ENCODE results near the gene DMD.

Gene DMD

GRCh38 chrX:32687379-32687778, 524.0 kb downstream of the DMD start:
- Histone ChIP-seq H3K4me3 (ENCODE audit: low read depth, low read length) (no peak overlapping the region), H2AFZ (ENCODE audit: low read length, unreplicated experiment) (no peak overlapping the region), H3K4me1 (ENCODE audit: control insufficient read depth, insufficient read depth, low read length, unreplicated experiment) (no peaks in the 10 kb centered on the region), H3K27ac (ENCODE audit: low read depth, low read length) (no peak overlapping the region), H3K36me3 (ENCODE audit: insufficient read depth, low read length) (no peaks in the 10 kb centered on the region), H3K27me3 (ENCODE audit: insufficient read depth, low read length) (no peaks in the 10 kb centered on the region), H3K79me2 (ENCODE audit: control insufficient read depth, insufficient read depth, low read length, unreplicated experiment) (no peaks in the 10 kb centered on the region)

DNA sequence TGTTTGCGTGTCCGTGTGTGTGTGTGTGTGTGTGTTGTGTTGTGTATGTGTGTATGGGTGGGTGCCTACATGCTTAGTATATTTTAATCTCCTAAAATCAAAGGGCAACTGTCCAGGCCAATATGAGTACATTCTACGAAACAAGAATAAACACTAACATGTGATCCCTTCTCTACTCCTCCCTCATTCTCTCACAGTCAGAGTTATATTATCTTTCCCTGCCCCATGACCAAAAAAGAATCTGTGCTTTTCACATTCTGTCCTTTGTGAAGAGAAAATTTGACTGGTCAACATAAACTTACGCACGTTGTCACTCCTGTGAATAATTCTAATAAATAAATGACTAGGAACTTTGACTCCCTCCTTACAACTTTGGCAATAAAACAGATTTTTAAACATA, 532.9 kb downstream of the DMD start:
- H3K27ac ChIP-seq (ENCODE audit: low read depth, low read length): no peak overlapping the region
- H3K4me1 ChIP-seq (ENCODE audit: control insufficient read depth, insufficient read depth, low read length, unreplicated experiment): no peaks in the 10 kb centered on the region
- no peak overlapping the region for H3K4me3 ChIP-seq (ENCODE audit: low read depth, low read length)
- no peaks in the 10 kb centered on the region for H3K36me3 ChIP-seq (ENCODE audit: insufficient read depth, low read length)
- no peaks in the 10 kb centered on the region for H3K79me2 ChIP-seq (ENCODE audit: control insufficient read depth, insufficient read depth, low read length, unreplicated experiment)
- H3K27me3 ChIP-seq (ENCODE audit: insufficient read depth, low read length): no peaks in the 10 kb centered on the region
- H2AFZ ChIP-seq (ENCODE audit: low read length, unreplicated experiment): no peak overlapping the region

GRCh38 chrX:32673193-32673592, 538.2 kb downstream of the DMD start:
- no peaks in the 10 kb centered on the region for H3K36me3 ChIP-seq (ENCODE audit: insufficient read depth, low read length)
- no peaks in the 10 kb centered on the region for H3K4me1 ChIP-seq (ENCODE audit: control insufficient read depth, insufficient read depth, low read length, unreplicated experiment)
- no peak overlapping the region for H3K27ac ChIP-seq (ENCODE audit: low read depth, low read length)
- H3K4me3 ChIP-seq (ENCODE audit: low read depth, low read length): no peak overlapping the region
- no peaks in the 10 kb centered on the region for H3K79me2 ChIP-seq (ENCODE audit: control insufficient read depth, insufficient read depth, low read length, unreplicated experiment)
- no peaks in the 10 kb centered on the region for H3K27me3 ChIP-seq (ENCODE audit: insufficient read depth, low read length)
- H2AFZ ChIP-seq (ENCODE audit: low read length, unreplicated experiment): peak overlapping the region; percentile 38

- Histone ChIP-seq H3K79me2 (ENCODE audit: control insufficient read depth, insufficient read depth, low read length, unreplicated experiment) (no peaks in the 10 kb centered on the region), H2AFZ (ENCODE audit: low read length, unreplicated experiment) (no peak overlapping the region)
Observed at GRCh38 chrX:32662516-32662915, 548.8 kb downstream of the DMD start.

GRCh38 chrX:32644476-32645245, 566.7 kb downstream of the DMD start:
- H3K27me3 ChIP-seq (ENCODE audit: insufficient read depth, low read length): no peaks in the 10 kb centered on the region
- no peak overlapping the region for H3K4me3 ChIP-seq (ENCODE audit: low read depth, low read length)
- H2AFZ ChIP-seq (ENCODE audit: low read length, unreplicated experiment): no peak overlapping the region
- no peak overlapping the region for H3K27ac ChIP-seq (ENCODE audit: low read depth, low read length)
- no peaks in the 10 kb centered on the region for H3K4me1 ChIP-seq (ENCODE audit: control insufficient read depth, insufficient read depth, low read length, unreplicated experiment)
- H3K79me2 ChIP-seq (ENCODE audit: control insufficient read depth, insufficient read depth, low read length, unreplicated experiment): no peaks in the 10 kb centered on the region
- no peaks in the 10 kb centered on the region for H3K36me3 ChIP-seq (ENCODE audit: insufficient read depth, low read length)

More at GRCh38 chrX:32662516-32662915, 548.8 kb downstream of the DMD start:
- Histone ChIP-seq H3K27ac (ENCODE audit: low read depth, low read length) (no peak overlapping the region), H3K36me3 (ENCODE audit: insufficient read depth, low read length) (no peaks in the 10 kb centered on the region), H3K27me3 (ENCODE audit: insufficient read depth, low read length) (no peaks in the 10 kb centered on the region), H3K4me3 (ENCODE audit: low read depth, low read length) (no peak overlapping the region), H3K4me1 (ENCODE audit: control insufficient read depth, insufficient read depth, low read length, unreplicated experiment) (no peaks in the 10 kb centered on the region)

DNA sequence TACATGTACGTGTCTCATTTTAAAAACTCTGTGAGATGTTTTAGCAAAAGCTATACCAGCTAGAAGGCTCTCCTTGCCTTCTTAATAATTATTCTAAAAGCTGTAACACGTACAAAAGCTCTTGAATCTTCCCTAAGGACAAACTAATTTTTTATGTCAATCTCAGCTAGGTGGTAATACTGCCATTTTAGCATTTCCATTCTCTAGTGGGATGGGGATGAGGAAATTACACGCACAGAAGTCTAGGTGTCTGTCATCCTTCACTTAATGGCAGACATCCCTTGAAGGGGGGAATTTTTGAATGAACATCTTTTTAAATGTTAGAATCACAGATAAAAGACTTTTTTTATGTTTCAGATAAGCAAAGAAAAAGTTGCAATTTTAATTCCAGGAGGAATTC, 569.1 kb downstream of the DMD start:
- Histone ChIP-seq H3K36me3 (ENCODE audit: insufficient read depth, low read length) (no peaks in the 10 kb centered on the region), H3K27me3 (ENCODE audit: insufficient read depth, low read length) (no peaks in the 10 kb centered on the region), H3K4me1 (ENCODE audit: control insufficient read depth, insufficient read depth, low read length, unreplicated experiment) (no peaks in the 10 kb centered on the region), H3K4me3 (ENCODE audit: low read depth, low read length) (no peak overlapping the region), H3K79me2 (ENCODE audit: control insufficient read depth, insufficient read depth, low read length, unreplicated experiment) (no peaks in the 10 kb centered on the region), H2AFZ (ENCODE audit: low read length, unreplicated experiment) (no peak overlapping the region), H3K27ac (ENCODE audit: low read depth, low read length) (no peak overlapping the region)

DNA sequence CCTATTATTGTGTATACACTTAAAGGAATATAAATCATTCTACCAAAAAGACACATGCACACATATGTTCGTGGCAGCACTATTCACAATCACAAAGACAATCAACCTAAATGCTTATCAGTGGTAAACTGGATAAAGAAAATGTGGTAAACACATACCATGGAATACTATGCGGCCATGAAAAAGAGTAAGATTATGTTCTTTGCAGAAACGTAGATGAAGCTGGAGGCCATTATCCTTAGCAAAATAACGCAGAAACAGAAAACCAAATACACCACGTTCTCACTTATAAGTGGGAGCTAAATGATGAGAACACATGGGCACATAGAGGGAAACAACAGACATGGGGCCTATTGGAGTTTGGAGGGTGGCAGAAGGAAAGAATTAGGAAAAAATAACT, 593.2 kb downstream of the DMD start:
- Histone ChIP-seq H3K4me3 (ENCODE audit: low read depth, low read length) (no peak overlapping the region), H3K36me3 (ENCODE audit: insufficient read depth, low read length) (no peaks in the 10 kb centered on the region), H2AFZ (ENCODE audit: low read length, unreplicated experiment) (no peak overlapping the region), H3K4me1 (ENCODE audit: control insufficient read depth, insufficient read depth, low read length, unreplicated experiment) (no peaks in the 10 kb centered on the region), H3K79me2 (ENCODE audit: control insufficient read depth, insufficient read depth, low read length, unreplicated experiment) (no peaks in the 10 kb centered on the region), H3K27me3 (ENCODE audit: insufficient read depth, low read length) (no peaks in the 10 kb centered on the region), H3K27ac (ENCODE audit: low read depth, low read length) (no peak overlapping the region)

- H3K27me3 ChIP-seq (ENCODE audit: insufficient read depth, low read length): no peaks in the 10 kb centered on the region
- H3K4me3 ChIP-seq (ENCODE audit: low read depth, low read length): no peak overlapping the region
- no peaks in the 10 kb centered on the region for H3K79me2 ChIP-seq (ENCODE audit: control insufficient read depth, insufficient read depth, low read length, unreplicated experiment)
- no peaks in the 10 kb centered on the region for H3K36me3 ChIP-seq (ENCODE audit: insufficient read depth, low read length)
- H3K4me1 ChIP-seq (ENCODE audit: control insufficient read depth, insufficient read depth, low read length, unreplicated experiment): no peaks in the 10 kb centered on the region
- no peak overlapping the region for H2AFZ ChIP-seq (ENCODE audit: low read length, unreplicated experiment)
- no peak overlapping the region for H3K27ac ChIP-seq (ENCODE audit: low read depth, low read length)
Observed at GRCh38 chrX:32614707-32615106, 596.6 kb downstream of the DMD start.

DNA sequence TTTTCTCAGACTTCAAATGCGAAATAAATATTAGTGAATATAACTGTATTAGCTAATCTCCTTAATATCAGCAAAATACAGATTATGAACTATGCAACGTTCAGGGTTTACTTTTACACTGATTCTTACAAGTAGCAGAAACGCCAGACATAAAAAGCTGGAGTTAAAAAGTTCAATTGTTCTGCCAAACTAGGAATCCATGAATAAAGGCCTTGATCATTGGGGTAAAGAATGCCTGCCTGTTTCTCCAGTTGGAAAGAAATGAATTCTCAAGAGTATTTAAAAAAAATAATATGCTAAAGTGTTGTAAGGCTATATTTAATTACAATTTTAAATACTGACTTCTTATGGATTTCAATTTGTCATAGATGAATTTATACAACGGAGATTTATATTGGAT, 612.2 kb downstream of the DMD start:
- H3K79me2 ChIP-seq (ENCODE audit: control insufficient read depth, insufficient read depth, low read length, unreplicated experiment): no peaks in the 10 kb centered on the region
- H3K27me3 ChIP-seq (ENCODE audit: insufficient read depth, low read length): no peaks in the 10 kb centered on the region
- H3K4me3 ChIP-seq (ENCODE audit: low read depth, low read length): no peak overlapping the region
- H3K4me1 ChIP-seq (ENCODE audit: control insufficient read depth, insufficient read depth, low read length, unreplicated experiment): no peaks in the 10 kb centered on the region
- H3K36me3 ChIP-seq (ENCODE audit: insufficient read depth, low read length): no peaks in the 10 kb centered on the region
- H3K27ac ChIP-seq (ENCODE audit: low read depth, low read length): no peak overlapping the region
- H2AFZ ChIP-seq (ENCODE audit: low read length, unreplicated experiment): no peak overlapping the region

GRCh38 chrX:32598707-32599106, 612.6 kb downstream of the DMD start:
- no peaks in the 10 kb centered on the region for H3K79me2 ChIP-seq (ENCODE audit: control insufficient read depth, insufficient read depth, low read length, unreplicated experiment)
- no peak overlapping the region for H2AFZ ChIP-seq (ENCODE audit: low read length, unreplicated experiment)
- no peak overlapping the region for H3K27ac ChIP-seq (ENCODE audit: low read depth, low read length)
- no peak overlapping the region for H3K4me3 ChIP-seq (ENCODE audit: low read depth, low read length)
- no peaks in the 10 kb centered on the region for H3K27me3 ChIP-seq (ENCODE audit: insufficient read depth, low read length)
- H3K36me3 ChIP-seq (ENCODE audit: insufficient read depth, low read length): no peaks in the 10 kb centered on the region
- H3K4me1 ChIP-seq (ENCODE audit: control insufficient read depth, insufficient read depth, low read length, unreplicated experiment): no peaks in the 10 kb centered on the region

- Histone ChIP-seq H3K79me2 (ENCODE audit: control insufficient read depth, insufficient read depth, low read length, unreplicated experiment) (no peaks in the 10 kb centered on the region), H3K27me3 (ENCODE audit: insufficient read depth, low read length) (no peaks in the 10 kb centered on the region), H3K27ac (ENCODE audit: low read depth, low read length) (no peak overlapping the region), H3K36me3 (ENCODE audit: insufficient read depth, low read length) (no peaks in the 10 kb centered on the region), H2AFZ (ENCODE audit: low read length, unreplicated experiment) (no peak overlapping the region), H3K4me3 (ENCODE audit: low read depth, low read length) (no peak overlapping the region), H3K4me1 (ENCODE audit: control insufficient read depth, insufficient read depth, low read length, unreplicated experiment) (no peaks in the 10 kb centered on the region)
Observed at GRCh38 chrX:32597777-32598176, 613.6 kb downstream of the DMD start.
